Astrocyte (in vitro differentiated cells and primary cell): Measurements from ENCODE around the gene OR6C70. TPM values are rescaled to one million over a fixed set of nuclear protein-coding genes. Genes with fewer than 3 reads are reported as not detected.
"Not testable (repeated sequence)": the region's sequence is repeated elsewhere in the genome, so short reads cannot be mapped to it uniquely, and the experiment has no call there.

Source experiments
- DNase-seq: peaks from one replicate; pipeline ENCODE4 v3.0.0-alpha.2; 2010; ENCODE audit warnings: low read depth
- FAIRE-seq: peaks from 2 replicates; lab custom pipeline; 2011; peaks lifted over from hg19 to GRCh38; lab: Jason Lieb, UNC
- H2AFZ ChIP-seq: 2 replicates; pipeline ENCODE4 v1.6.0; 2012; ENCODE audit warnings: low read depth, low read length, inconsistent platforms
- H3K27ac ChIP-seq: 2 replicates; pipeline ENCODE4 v1.5.1; 2011; ENCODE audit warnings: low read depth, low read length, inconsistent platforms
- H3K27me3 ChIP-seq: 2 replicates; pipeline ENCODE4 v1.6.0; 2011; ENCODE audit warnings: low read length, inconsistent platforms; ENCODE audit not compliant: insufficient read depth
- H3K36me3 ChIP-seq: 2 replicates; pipeline ENCODE4 v1.5.1; 2011; ENCODE audit warnings: low read length, inconsistent platforms; ENCODE audit not compliant: insufficient read depth
- H3K4me1 ChIP-seq: 2 replicates; pipeline ENCODE4 v1.5.1; 2011; ENCODE audit warnings: low read length, inconsistent platforms; ENCODE audit not compliant: insufficient read depth
- H3K4me2 ChIP-seq: 2 replicates; pipeline ENCODE4 v1.6.0; 2012; ENCODE audit warnings: low read length, inconsistent platforms
- H3K4me3 ChIP-seq: 2 replicates; pipeline ENCODE4 v1.5.1; 2011; ENCODE audit warnings: low read depth, mild to moderate bottlenecking, low read length, inconsistent platforms; ENCODE audit not compliant: insufficient read depth
- H3K79me2 ChIP-seq: 2 replicates; pipeline ENCODE4 v1.6.0; 2012; ENCODE audit warnings: mild to moderate bottlenecking, low read length, inconsistent platforms; ENCODE audit not compliant: insufficient read depth
- H3K9ac ChIP-seq: 2 replicates; pipeline ENCODE4 v1.6.0; 2012; ENCODE audit warnings: mild to moderate bottlenecking, low read length, inconsistent platforms
- H3K9me3 ChIP-seq: 2 replicates; pipeline ENCODE4 v1.5.1; 2012; ENCODE audit warnings: low read depth, mild to moderate bottlenecking, low read length, inconsistent platforms; ENCODE audit not compliant: insufficient read depth
- H4K20me1 ChIP-seq: 2 replicates; pipeline ENCODE4 v1.6.0; 2012; ENCODE audit warnings: low read length, inconsistent platforms; ENCODE audit not compliant: insufficient read depth
- H3K27ac Mint-ChIP-seq: one replicate; pipeline ENCODE4 v1.8.0; 2021; ENCODE audit warnings: mild to moderate bottlenecking, mixed read lengths; ENCODE audit not compliant: unreplicated experiment
- H3K27me3 Mint-ChIP-seq: one replicate; pipeline ENCODE4 v1.8.0; 2021; ENCODE audit warnings: low read depth, mixed read lengths; ENCODE audit not compliant: unreplicated experiment
- H3K36me3 Mint-ChIP-seq: one replicate; pipeline ENCODE4 v1.8.0; 2021; ENCODE audit warnings: low read depth, mixed read lengths; ENCODE audit not compliant: unreplicated experiment
- H3K4me1 Mint-ChIP-seq: one replicate; pipeline ENCODE4 v1.8.0; 2021; ENCODE audit warnings: low read depth, mixed read lengths; ENCODE audit not compliant: unreplicated experiment
- H3K4me3 Mint-ChIP-seq: one replicate; pipeline ENCODE4 v1.8.0; 2021; ENCODE audit warnings: mild to moderate bottlenecking, moderate library complexity, mixed read lengths; ENCODE audit not compliant: unreplicated experiment
- H3K9me3 Mint-ChIP-seq: one replicate; pipeline ENCODE4 v1.8.0; 2021; ENCODE audit warnings: mild to moderate bottlenecking, mixed read lengths; ENCODE audit not compliant: unreplicated experiment
- CTCF ChIP-seq: IDR thresholded peaks from 2 replicates; pipeline ENCODE4 v1.5.1; 2011; ENCODE audit warnings: low read depth, mild to moderate bottlenecking, inconsistent platforms, low read length, moderate library complexity; ENCODE audit not compliant: insufficient read depth
- EZH2 ChIP-seq: IDR thresholded peaks from 2 replicates; pipeline ENCODE4 v1.6.1; 2012; ENCODE audit warnings: mild to moderate bottlenecking, low read length, inconsistent platforms; ENCODE audit not compliant: insufficient read depth
- total RNA-seq: library from RNA; stranded (reverse); gene quantifications from 2 replicates; pipeline ENCODE4 v1.2.1, GENCODE V29; 2021

The OR6C70 gene
- total RNA-seq, 1 donor from 2014 or later = not detected

GRCh38 chr12:55495490-55495889 is 25.6 kb upstream of the OR6C70 start:
- TF ChIP-seq CTCF (no peak), EZH2 (no peak)
- Mint-ChIP-seq H3K4me1 (peaks cover 14% of the 10 kb centered on the region), H3K27me3 (no peaks in the 10 kb centered on the region), H3K36me3 (no peaks in the 10 kb centered on the region), H3K27ac (no peak overlapping the region), H3K4me3 (no peak overlapping the region), H3K9me3 (no peaks in the 10 kb centered on the region)
- Histone ChIP-seq H2AFZ (no peak overlapping the region), H3K9me3 (no peaks in the 10 kb centered on the region), H3K27me3 (no peaks in the 10 kb centered on the region), H3K4me3 (no peak overlapping the region), H3K27ac (no peak overlapping the region), H3K4me1 (no peaks in the 10 kb centered on the region), H4K20me1 (no peaks in the 10 kb centered on the region), H3K79me2 (no peaks in the 10 kb centered on the region), H3K9ac (no peak overlapping the region), H3K4me2 (no peak overlapping the region), H3K36me3 (no peaks in the 10 kb centered on the region)
- DNase-seq = no peak
- no peak for FAIRE-seq

- Histone ChIP-seq H3K4me3 (no peak within 1 kb of the TSS), H3K27me3 (no peaks in the 10 kb centered on the region), H3K27ac (no peak within 1 kb of the TSS), H3K36me3 (no peaks in the 10 kb centered on the region), H3K9ac (no peak within 1 kb of the TSS), H2AFZ (no peak within 1 kb of the TSS), H3K4me1 (no peaks in the 10 kb centered on the region), H4K20me1 (no peaks in the 10 kb centered on the region), H3K9me3 (no peaks in the 10 kb centered on the region), H3K4me2 (no peak within 1 kb of the TSS), H3K79me2 (no peaks in the 10 kb centered on the region)
- H3K4me3 Mint-ChIP-seq = no peak within 1 kb of the TSS
- TF ChIP-seq CTCF = no peak
- no peak for TF ChIP-seq EZH2
- FAIRE-seq = no peak
- no peaks in the 10 kb centered on the region for H3K4me1 Mint-ChIP-seq
- H3K27me3 Mint-ChIP-seq = no peaks in the 10 kb centered on the region
- H3K27ac Mint-ChIP-seq = no peak within 1 kb of the TSS
- H3K9me3 Mint-ChIP-seq = no peaks in the 10 kb centered on the region
- DNase-seq = no peak
- no peaks in the 10 kb centered on the region for H3K36me3 Mint-ChIP-seq
Measured at GRCh38 chr12:55492078-55492477, 22.1 kb upstream of the OR6C70 start, which contains the start of gene OR6C68. TSS of gene OR6C68 (plus strand) at chr12:55492378. CDS start at chr12:55492378, 0 bp downstream.

GRCh38 chr12:55484284-55484683 is 14.3 kb upstream of the OR6C70 start:
- DNase-seq, H3K36me3 Mint-ChIP-seq, H3K9ac ChIP-seq, H3K9me3 Mint-ChIP-seq, H3K27me3 ChIP-seq, H3K27me3 Mint-ChIP-seq, H3K27ac Mint-ChIP-seq, H4K20me1 ChIP-seq, H3K4me3 Mint-ChIP-seq, H3K27ac ChIP-seq, H2AFZ ChIP-seq, FAIRE-seq, H3K9me3 ChIP-seq, H3K4me3 ChIP-seq, H3K4me1 ChIP-seq, H3K4me2 ChIP-seq, H3K79me2 ChIP-seq, H3K36me3 ChIP-seq, H3K4me1 Mint-ChIP-seq: not testable (repeated sequence)

- FAIRE-seq, H3K4me3 Mint-ChIP-seq, H3K27ac Mint-ChIP-seq, H3K4me1 Mint-ChIP-seq, H3K79me2 ChIP-seq, H3K4me1 ChIP-seq, H3K4me2 ChIP-seq, H3K9ac ChIP-seq, H3K9me3 Mint-ChIP-seq, H4K20me1 ChIP-seq, H3K27me3 ChIP-seq, H3K27ac ChIP-seq, H2AFZ ChIP-seq, H3K27me3 Mint-ChIP-seq, H3K9me3 ChIP-seq, H3K4me3 ChIP-seq, H3K36me3 Mint-ChIP-seq, DNase-seq, H3K36me3 ChIP-seq: not testable (repeated sequence)
Measured at GRCh38 chr12:55479136-55479535, 9.2 kb upstream of the OR6C70 start.
